GM12865 (cell line): Measurements from ENCODE around the gene PLCG1.

Source experiments
- DNase-seq: peaks from one replicate; pipeline ENCODE4 v3.0.0; 2010; ENCODE audit warnings: low read depth
- H3K4me3 ChIP-seq: 2 replicates; pipeline ENCODE4 v1.5.1; 2011; ENCODE audit warnings: mild to moderate bottlenecking, low read depth, low read length, control low read depth
- TF ChIP-seq, protein P1 (sequence below): IDR thresholded peaks from 2 replicates; pipeline ENCODE4 v1.5.1; 2011; ENCODE audit warnings: low read length, control low read depth, low read depth, inconsistent platforms; ENCODE audit not compliant: insufficient read depth; ENCODE audit errors: missing control alignments

Gene PLCG1

DNA sequence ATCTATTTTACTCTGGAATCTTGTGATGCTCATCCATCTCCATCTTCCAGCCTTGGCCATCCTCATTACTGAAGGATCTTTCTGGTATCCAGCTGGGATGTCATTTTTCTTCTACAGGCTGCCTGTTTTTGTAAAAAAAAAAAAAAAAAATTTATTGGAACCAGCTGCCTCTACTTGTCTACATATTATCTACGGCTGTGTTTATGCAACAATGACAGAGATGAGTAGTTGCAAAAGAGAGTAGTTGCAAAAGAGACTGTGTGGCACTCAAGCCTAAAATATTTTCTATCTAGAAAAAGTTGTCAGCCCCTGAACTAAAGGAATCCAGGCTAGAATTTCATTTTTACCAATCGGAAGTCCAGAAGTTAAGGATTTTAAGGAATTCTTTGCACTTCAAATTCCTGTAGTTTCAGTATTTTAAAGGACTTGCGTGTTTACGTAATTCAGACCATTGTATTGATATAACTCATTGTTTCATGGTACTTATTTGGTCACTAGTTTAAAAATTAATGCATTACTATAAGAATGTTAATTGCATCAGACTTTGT lies 38.6 kb upstream of the PLCG1 start:
- DNase-seq = no peak
- H3K4me3 ChIP-seq = no peak overlapping the region
- TF ChIP-seq, protein P1, sequence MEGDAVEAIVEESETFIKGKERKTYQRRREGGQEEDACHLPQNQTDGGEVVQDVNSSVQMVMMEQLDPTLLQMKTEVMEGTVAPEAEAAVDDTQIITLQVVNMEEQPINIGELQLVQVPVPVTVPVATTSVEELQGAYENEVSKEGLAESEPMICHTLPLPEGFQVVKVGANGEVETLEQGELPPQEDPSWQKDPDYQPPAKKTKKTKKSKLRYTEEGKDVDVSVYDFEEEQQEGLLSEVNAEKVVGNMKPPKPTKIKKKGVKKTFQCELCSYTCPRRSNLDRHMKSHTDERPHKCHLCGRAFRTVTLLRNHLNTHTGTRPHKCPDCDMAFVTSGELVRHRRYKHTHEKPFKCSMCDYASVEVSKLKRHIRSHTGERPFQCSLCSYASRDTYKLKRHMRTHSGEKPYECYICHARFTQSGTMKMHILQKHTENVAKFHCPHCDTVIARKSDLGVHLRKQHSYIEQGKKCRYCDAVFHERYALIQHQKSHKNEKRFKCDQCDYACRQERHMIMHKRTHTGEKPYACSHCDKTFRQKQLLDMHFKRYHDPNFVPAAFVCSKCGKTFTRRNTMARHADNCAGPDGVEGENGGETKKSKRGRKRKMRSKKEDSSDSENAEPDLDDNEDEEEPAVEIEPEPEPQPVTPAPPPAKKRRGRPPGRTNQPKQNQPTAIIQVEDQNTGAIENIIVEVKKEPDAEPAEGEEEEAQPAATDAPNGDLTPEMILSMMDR = no peak

DNA sequence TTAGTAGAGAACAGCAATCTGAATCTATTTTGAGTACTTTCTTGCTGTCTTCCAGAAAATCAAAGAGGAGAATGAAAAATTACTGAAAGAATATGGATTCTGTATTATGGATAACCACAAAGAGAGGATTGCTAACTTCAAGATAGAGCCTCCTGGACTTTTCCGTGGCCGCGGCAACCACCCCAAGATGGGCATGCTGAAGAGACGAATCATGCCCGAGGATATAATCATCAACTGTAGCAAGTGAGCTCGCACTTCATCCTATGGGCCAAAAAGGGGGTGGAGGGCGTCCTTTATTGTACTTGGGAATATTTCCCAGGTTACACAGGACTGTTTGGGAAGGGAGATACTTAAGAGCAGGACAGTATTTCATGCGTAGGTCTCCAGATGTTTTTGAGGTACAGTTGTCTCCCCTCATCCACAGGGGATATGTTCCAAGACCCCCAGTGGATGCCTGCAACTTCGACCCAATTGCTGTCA lies 37.3 kb upstream of the PLCG1 start:
- DNase-seq = no peak
- no peak overlapping the region for H3K4me3 ChIP-seq
- TF ChIP-seq, protein P1 = no peak

DNA sequence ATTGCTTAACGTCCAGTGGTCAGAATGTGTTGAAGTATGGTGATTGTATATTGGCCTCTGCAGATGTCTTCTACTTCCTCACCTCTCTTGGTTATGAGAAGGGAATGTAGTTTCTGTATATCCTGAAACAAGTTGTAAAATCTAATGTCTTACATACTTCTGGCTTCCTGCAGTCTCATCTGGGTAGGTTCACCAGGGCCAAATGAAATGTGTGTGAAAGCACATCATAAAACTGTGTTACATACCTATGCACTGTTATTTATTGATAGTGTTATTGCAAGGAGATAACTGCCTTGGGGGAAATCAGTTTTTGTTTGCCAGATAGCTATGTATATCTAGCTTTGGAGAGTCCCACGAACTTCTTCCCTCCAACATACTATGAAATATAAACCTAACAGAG lies 35.7 kb upstream of the PLCG1 start:
- no peak for DNase-seq
- TF ChIP-seq, protein P1 = no peak
- H3K4me3 ChIP-seq = no peak overlapping the region

DNA sequence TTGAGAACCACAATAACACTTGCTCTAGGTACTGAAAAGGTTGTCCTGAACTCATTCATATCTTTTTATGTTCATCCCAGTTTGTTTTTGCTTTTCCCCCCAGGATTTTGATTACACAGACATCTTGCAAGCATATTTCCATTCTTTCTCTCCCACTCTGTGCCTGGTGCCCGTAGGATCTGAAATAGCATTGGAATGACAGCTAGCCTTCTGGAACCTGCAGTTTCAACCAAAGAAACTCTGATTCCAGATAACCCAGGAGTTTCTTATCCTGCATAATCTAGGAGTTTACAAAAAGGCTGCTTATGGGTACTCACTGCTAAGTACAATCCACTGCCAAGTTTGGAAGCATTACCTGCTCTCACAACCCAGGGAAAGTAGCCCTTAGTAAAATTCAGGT lies 28.8 kb upstream of the PLCG1 start:
- TF ChIP-seq, protein P1 = no peak
- H3K4me3 ChIP-seq = no peak overlapping the region
- DNase-seq = no peak

DNA sequence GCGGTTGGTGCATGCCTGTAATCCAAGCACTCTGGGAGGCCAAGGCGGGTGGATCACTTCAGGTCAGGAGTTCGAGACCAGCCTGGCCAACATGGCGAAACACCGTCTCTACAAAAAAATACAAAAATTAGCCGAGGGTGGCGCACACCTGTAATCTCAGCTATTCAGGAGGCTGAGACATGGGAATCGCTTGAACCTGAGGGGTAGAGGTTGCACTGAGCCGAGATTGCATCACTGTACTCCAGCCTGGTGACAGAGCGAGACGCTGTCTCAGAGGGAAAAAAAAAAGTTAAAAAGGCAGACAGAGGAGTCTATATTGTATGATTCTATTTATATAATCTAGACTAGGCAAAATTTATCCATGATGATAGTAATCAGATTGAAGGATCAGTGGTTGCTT lies 27.3 kb upstream of the PLCG1 start:
- H3K4me3 ChIP-seq = no peak overlapping the region
- TF ChIP-seq, protein P1 = no peak
- no peak for DNase-seq

DNA sequence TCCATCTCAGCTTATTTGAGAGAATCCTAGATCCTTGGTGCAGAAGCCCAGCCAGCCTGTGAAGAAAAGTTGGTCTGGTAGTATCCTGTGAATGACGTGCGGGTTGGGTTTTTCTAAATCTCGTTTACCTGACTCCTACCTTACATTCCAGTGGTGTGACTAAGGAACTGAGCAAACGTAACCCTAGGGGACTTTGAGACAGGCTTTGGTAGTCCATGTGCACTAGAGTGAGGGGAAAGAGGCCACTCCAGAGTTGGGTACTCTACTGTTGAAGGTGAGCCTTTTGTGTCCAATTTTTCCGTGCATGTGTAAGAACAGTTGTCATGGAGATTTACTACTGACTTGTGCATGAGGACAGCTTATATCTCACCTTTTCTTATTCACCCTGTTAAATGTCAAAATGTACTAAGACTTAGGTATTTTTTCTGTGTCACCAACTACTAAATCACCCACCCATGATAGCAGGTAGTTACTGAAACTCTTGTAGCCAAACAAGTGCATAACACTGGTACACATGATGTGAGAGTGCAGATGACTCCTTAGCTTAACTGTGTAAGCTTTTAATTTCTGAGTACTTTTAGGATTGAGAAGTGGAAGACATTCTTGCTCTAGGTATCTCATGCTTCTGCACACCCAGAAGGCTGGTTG lies 26.3 kb upstream of the PLCG1 start:
- H3K4me3 ChIP-seq = no peak overlapping the region
- DNase-seq = no peak
- TF ChIP-seq, protein P1 = no peak

DNA sequence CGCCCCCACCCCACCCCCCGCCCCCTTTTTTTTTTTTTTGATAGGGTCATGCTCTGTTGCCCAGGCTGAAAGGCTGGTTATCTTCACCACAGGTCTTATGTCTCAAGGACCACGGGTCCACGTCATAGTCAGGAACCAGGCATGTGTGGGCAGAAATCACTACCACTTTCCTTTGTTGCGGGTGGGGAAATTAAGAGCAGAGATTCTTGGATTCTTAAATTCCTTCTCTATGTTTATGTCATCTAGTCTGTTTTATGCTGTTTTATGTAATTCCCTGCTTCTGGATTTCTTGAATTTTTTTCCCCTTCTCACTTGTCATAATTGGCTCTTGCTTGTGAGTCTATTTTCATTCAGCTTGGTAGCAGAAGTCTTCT lies 25.8 kb upstream of the PLCG1 start:
- DNase-seq = peak; percentile 23
- no peak overlapping the region for H3K4me3 ChIP-seq
- TF ChIP-seq, protein P1 = no peak
